Hematopoietic multipotent progenitor cell treated with erythropoietin and hydrocortisone succinate and interleukin-3 and kit ligand, for 4 days (in vitro differentiated cells): ENCODE data around the gene SLAIN2.

Source experiments
- DNase-seq: peaks from one replicate; pipeline ENCODE4 v3.0.0-alpha.2; 2015

Gene SLAIN2

DNA sequence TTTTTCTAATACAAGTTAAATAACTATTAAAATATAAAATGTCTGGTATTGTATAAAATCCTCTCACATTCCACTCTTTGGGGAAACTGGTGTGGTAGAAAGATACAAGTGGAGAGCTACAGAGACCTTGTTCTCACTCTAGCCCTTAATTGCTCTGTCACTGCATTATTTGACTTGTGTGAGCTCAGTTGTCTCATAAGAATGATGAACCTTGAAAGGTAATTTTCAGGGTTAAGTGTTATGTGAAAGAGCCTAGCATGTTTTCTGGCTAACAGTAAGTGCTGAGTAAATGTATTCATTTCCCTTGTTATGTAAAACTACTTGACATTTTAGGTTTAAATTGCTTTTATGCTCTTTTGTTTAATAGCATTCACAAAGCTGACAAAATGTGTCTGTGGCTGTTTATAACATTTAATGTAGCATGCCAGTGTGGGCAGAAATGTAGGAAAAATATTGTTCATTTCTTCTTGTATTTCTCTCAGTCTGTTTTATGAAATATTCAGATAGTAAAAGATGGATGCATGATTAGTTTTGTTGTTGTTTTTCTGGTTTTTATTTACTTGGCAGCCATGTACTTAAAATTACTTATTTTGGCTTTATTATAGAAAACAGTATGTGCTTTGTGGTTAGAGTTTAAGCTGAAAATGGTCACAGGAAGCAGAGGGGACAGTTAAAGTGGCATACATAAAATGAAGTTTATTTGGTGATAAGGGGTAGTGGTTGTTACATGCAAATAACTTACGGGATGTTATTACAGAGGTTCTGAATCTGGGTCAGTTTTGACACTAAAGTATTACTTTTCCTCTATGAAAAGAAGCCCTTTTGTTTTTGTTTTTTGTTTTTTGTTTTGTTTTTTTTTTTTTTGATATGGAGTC, 29.2 kb downstream of the SLAIN2 start:
- DNase-seq, result peak; percentile 62

DNA sequence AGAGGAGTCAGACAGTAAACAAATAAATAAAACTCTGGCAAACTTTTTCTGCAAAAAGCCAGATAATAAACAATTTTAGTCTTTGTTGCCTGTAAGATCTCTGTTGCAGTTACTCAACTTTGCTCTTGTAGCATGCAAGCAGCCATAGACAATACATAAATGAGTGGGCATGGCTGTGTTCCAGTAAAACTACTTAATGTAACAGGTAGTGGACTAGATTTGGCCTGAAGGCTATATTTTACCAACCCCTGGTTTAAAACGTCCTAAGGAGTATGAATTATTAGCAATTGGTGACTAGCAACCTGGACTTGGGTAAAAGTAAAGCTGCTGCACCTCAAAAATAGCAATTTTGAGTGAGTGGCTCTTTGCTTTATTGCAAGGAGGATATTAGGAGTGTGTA, 30.9 kb downstream of the SLAIN2 start:
- no peak for DNase-seq

DNA sequence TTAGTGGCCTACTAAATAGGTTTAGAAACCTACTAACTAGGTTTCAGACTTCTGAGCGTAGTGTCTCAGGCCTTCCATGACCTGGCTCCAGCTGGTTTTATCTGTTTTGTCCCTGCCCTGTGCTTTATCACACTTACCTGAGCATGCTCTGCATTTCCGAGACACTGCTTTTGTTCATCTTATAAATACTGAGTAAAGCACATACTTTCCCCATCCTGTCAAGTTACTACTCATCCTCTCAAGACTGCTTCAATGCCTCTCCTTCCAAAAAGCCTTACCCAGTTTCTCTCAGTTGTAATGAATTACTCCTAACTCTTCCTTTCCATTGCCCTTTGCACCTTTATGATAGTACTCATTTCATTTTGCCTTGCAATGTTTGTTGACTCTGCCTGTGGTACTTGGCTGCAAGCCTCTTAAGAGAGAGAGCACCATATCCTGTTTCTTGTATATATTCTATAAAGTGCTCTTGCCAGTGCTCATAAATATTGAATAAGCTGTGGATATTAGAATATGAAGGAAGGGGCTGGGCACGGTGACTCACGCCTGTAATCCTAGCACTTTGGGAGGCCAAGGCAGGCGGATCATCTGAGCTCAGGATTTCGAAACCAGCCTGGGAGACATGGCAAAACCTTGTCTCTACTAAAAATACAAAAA, 34.4 kb downstream of the SLAIN2 start:
- DNase-seq, result no peak

DNA sequence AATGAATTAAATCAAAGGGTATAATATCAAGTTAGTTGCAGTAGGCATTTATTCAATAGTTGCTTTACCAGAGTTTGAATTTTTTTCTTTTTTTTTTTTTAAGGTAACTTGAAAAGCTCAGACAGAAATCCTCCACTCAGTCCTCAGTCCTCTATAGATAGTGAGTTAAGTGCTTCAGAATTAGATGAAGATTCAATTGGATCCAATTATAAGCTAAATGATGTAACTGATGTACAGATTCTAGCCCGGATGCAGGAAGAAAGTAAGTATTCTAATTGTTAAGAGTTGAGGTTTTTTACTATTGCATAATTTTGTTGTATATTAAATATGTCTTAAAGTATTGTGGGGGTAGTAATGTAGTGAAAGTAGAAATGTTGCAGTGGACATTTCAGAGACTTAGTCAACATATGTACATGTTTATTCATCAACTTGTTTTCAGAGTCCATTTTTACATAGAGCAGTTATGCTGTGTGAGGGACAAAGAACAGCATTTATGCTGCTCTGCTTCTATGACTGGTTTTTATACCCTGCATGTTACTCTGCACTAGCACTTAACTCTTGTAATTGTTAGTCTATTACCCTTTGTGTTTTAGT, 38.4 kb downstream of the SLAIN2 start:
- DNase-seq, result peak; percentile 16

DNA sequence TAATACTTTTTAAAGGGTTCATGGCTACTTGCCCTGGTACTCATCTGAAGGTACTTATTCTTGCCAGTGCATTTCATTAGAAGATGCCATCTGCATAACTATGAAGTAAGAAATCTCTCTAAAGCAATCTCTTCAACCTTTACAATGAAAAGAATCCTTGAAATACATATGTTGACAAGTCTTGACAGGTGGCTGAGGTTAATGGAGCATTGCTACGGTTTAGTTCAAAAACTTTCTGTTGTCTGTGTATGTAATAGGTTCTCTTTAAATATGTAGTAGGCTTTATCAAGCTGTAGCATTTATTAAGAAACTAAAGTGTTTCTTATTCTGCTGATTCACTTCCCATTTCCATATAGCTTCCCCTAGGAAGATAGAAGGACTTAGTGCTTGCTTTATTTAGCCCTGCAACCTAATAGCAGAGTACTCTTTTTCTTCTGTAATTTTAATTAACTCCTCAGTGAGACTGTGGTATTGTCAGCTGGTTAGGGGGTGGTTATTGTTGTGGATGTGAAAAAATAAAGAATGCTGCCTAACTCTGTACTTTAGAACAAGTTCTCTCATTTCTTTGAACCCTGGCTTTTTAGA, 39.3 kb downstream of the SLAIN2 start:
- DNase-seq, result peak; percentile 56

DNA sequence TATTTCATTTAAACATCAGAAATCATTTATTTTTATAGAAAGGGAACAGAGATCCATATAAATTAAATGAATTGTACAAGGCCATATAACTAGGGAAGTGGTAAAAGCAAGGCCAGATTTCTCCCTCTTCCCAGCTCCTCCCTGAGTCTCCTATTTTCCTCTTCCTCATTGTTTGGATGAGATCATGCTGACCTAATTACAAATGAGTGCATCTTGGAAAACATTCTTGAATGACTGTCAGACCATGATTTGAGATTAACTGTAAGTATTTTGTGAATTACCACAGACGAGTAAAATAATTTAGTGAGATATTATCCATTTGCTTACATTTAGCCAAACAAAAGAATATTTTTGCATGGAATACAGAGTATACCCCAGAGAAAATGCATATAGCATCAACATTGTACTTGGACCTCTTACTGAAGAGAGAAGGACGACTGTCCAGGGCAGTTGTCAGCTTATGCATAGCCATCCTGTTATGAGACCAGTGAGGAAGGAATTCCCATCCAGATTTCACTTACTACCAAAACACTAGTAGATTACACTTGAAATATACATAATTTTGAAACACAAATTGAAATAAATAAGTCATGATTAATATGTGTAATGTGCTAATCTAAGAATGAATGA, 47.3 kb downstream of the SLAIN2 start:
- no peak for DNase-seq

DNA sequence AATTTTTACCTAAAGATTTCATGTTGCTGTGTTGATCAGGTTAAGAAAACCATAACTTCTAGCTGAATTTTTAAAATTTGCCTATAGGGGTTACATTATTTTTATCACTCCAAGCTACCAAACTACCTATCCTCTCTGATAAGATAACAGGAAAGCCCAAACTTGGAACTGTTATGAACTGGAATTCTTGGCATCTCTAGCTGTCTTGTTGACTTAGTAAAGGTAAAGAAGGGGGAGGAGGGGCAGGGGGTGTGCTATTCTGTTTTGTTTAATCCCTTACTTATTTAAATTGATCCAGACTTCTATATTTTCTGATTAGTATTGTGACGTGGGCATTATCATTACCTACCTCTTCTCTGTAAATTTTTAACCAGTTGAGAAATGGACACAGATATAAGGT, 54.7 kb downstream of the SLAIN2 start:
- DNase-seq, result no peak

DNA sequence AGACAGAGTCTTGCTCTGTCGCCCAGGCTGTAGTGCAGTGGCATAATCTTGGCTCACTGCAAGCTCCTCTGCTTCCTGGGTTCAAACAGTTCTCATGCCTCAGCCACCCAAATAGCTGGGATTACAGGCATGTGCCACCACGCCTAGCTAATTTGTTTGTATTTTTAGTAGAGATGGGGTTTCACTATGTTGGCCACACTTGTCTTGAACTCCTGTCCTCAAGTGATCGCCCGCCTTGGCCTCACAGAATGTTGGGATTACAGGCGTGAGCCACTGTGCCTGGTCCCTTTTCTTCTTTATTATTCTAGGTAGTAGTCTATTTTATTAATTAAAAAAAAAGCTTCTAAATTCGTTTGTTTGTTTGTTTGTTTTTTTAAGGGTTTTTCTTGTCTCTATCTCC, 59.1 kb downstream of the SLAIN2 start:
- no peak for DNase-seq

DNA sequence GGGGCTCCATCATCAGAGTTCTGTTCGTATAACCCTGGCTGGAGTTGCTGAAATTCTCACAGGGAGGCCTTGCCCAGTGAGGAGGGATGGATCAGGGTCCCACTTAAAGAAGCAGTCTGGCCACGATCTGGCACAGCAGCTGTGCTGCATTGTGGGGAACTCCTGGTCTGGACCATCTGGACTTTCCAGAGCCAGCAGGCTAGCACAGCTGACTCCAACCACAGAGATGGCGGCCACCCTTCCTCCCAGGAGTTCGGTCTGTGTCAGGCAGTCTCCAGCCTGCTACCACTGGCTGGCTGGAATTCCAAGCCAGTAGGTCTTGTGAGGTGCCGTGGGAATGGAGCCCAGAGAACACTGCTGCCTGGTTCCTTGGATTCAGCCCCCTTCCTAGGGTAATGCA, 62.0 kb downstream of the SLAIN2 start:
- no peak for DNase-seq

DNA sequence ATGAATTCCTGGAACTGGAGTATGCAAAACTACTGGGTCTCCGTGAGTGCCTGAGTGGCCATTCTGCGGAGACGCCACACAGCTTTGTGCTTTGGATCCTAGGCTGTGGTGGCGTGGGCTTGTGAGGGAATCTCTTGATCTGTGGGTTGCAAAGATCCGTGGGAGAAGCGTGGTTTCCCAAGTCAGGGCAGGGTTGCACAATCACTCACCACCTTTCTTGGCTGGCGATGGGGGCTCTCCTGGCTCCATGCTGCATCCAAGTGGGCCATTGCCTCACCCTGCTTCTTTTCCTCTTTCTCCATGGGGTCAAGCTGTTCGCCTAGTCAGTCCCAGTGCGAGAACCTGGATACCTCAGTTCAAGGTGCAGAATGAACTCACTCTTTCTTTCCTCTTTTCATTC, 62.5 kb downstream of the SLAIN2 start:
- DNase-seq, result peak; percentile 29

DNA sequence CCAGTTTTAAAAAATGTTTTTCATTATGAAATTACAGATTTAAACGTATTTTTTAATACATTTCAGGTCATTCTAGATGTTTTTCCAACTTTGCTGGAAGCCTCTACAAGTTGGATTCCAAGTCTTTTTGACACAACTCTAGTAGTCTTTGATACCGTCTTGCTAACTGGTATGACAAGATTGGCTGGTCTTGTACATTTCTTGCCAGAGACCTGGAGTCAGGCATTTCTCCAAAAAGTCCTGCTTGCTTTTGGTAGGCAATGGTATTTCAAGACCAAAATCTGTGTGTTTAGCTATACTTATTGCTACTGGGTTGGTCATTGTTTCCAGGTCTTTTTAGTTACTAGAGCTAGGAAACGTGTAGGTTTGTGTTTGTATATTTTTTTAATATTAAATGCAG, 64.6 kb downstream of the SLAIN2 start:
- no peak for DNase-seq

DNA sequence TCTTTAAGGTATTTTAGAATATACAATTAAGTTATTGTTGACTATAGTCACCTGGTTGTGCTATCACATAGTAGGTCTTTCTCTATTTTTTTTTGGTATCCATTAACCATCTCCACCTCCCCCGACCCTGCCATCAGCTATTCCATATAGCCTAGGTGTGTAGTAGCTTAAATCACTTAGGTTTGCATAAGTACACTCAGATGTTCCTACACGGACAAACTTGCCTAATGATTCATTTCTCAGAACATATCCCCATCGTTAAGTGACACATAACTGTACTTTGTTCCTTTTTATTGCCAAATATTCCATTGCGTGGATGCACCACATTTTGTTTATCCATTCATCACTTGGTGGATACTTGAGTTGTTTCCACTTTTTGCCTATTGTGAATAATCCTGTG, 67.9 kb downstream of the SLAIN2 start:
- DNase-seq, result no peak

DNA sequence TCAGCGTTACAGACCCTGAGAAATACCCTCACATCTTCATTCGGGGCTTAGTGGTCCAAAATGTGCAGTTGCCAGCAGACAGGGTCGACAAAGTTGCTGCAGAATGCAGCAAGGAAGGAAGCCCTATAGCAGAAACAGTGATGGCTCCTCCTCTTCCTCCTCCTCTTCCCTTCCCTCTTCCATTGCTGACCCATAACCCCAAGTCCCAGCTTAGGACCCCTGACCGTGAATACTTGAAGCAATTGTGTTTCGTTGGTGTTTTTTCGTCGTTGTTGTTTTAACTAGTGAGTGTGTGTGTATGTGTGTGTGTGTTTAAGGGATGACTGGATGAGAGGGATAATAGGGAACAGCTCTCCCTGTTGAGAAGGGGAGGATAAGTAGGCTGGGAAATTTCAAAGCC, 69.5 kb downstream of the SLAIN2 start:
- DNase-seq, result no peak

DNA sequence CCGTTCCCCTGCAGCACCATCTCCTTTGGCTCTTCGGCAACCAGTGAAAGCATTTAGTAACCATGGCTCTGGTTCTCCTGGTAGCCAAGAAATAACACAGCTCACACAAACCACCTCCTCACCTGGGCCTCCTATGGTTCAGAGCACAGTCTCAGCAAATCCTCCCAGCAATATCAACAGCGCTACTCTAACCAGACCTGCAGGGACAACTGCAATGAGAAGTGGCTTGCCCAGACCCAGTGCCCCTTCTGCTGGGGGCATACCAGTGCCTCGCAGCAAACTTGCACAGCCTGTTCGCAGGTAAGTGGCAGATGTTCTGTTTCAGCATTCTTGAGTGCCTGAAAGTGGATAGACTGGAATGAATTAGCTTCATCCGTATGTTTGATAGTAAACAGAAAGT, 78.8 kb downstream of the SLAIN2 start:
- no peak for DNase-seq

DNA sequence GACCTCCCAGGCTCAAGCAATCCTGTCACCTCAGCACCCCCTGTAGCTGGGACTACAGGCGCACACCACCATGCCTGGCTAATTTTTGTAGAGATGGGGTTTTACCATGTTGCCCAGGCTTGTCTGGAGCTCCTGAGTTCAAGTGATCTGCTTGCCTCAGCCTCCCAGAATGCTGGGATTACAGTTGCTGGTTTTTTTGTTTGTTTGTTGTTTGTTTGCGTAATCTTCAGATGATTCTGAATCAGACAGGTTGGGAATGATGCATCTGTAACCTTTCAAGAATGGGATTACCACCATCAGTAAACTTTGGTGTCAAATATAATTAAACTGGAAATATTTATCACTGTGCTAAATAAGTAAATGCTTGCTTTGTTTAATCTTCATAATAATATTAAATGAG, 79.8 kb downstream of the SLAIN2 start:
- DNase-seq, result no peak

DNA sequence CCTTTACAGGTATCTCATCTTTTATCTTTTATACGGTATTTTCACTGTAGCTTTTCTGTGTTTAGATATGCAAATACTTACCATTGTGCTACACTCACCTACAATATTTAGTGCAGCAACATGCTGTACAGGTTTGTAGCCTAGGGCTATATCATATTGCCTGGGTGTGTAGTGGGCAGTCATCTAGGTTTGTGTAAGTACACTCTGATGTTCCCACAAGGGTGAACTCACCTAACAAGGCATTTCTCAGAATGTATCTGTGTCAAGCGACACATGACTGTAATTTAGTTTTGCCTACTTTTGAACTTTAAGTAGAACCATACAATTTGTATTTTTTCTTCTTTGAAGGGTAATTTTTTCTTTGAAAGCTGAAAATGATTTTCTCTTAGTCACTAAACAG, 87.6 kb downstream of the SLAIN2 start:
- DNase-seq, result no peak

DNA sequence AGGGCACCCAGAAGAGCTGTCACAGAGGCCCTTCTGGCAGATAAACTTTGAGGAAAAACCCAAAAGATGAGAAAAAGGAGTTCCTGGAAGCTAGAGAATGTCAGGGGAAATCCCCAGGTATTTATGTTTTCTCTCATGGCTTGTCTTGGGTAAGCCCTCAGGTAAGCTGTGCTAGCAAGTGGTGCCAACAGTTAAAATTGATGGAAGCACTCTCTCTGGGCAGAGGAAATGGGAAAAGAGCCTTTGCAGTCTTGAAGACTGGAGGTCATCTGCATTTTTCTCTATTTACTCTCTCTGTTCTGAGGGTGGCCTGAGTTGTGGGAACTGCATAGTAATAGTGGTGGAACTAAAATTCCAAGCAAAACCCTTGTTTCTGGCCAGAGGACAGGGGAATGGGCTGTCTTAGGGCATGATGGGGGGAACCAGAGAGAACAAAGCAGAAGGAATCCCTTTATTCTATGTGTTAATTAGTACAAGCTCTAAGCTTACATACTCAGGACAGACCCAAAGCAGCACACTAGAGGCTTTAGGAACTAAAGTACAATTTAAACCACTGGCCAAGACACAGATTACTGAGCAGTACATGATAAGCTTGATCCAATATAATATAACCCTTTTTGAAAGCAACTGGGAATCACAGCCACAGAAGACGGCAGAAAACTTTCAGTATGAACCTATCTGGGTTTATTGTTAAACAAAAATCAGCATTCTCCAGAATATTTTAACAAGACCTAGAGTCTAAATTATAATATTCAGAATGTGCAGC, 88.6 kb downstream of the SLAIN2 start:
- DNase-seq, result no peak

DNA sequence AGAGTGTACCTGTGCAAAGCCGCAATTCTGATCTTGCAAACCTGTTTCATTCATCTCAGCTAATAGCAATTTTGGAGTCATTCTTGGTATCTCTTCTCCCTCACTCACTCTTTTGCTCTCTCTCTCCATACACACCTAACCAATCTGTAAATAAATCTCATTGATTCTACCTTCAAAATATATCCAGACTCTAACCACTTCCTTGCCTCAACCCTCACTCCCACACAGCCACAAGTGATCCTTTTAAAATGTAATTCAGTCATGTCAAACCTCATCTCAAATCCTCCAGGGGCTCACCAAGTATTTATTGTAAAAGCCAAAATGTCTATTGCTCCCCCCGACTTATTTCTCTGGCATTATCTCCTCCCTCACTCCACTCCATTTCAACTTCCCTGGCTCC, 90.1 kb downstream of the SLAIN2 start:
- DNase-seq, result no peak

DNA sequence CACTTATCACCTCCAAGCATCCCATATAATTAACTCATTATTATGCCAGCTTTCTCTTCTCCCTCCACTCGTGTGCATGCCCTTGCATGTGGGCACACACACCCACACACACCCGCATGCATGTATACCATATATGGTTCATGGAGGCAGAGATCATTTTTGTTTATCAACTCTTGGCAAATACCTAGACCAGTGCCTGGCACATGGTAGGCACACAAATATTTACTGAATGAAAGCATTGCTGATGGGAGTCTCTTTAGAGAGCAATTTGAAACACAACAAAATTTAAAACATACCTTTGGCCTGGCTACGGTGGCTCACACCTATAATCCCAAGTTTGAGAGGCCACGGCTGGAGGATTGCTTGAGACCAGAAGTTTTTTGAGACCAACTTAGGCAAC, 90.7 kb downstream of the SLAIN2 start:
- DNase-seq, result no peak

DNA sequence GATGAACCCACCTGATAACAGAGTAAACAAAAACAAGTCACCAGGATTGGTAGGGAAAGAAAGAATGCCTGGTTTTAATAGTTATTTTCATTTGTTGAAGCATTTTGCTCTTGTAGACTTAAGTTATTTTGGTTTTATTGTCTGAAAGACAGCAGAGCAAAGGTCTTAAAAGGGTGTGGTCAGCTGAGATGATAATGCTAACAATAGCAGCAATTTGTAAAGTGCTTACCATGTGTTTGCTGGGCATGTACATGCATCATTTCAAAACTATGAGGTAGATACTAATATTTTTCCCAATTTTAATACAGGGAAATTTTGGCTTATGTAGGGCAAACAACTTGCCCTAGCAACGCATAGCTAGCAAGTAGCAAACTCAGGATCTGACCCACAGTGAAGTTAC, 95.0 kb downstream of the SLAIN2 start:
- DNase-seq, result no peak

DNA sequence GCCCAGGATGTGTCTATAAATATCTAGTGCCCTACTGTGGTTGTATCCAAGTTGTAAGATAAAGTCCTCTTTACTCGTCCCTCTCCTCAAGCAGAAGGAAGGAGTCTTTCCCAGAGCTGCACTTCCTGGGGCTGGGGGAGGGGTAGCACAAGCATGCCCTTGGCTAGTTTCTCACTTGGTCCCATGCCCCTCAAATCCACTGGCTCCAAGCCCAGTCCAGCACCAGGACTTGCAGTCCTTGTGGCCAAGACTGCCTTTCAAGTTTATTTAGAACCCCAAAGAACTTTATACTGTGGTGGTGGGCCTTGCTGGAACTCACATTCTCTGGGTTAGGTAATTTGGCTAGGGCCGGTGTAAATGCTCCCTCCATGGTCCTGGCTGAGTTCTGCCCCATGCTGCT, 98.7 kb downstream of the SLAIN2 start:
- DNase-seq, result no peak

DNA sequence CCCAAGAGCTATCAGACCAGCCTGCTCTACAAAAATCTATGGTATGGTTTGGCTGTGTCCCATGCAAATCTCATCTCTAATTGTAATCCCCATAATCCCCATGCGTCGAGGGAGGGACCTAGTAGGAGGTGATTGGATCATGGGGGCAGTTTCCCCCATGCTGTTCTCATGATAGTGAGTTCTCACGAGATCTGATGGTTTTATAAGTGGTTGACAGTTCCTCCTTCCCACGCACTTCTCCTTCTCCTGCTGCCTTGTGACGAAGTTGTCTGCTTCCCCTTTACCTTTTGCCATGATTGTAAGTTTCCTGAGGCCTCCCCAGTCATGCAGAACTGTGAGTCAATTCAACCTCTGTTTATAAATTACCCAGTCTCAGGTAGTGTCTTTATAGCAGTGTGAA, 99.6 kb downstream of the SLAIN2 start:
- DNase-seq, result peak; percentile 32

DNA sequence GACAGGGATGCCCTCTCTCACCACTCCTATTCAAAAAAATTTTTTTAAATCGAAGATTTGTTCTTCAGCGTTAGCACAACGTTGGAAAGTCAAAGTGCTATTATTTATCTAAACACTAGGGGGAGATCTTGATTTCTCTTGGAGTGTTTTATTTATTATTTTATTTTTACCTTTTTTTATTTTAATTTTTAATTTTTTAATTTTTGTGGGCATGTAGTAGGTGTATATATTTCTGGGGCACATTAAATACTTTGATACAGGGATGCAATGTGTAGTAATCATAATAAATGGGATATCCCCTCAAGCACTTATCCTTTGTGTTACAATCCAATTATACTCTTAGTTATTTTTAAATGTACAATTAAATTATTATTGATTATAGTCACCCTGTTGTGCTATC, 104.4 kb downstream of the SLAIN2 start:
- DNase-seq, result peak; percentile 68
